ENCODE data around the gene PTPRM. TPM values are rescaled to one million over a fixed set of nuclear protein-coding genes. Genes with fewer than 3 reads are reported as not detected.

Gene PTPRM
- total RNA-seq, 1 experiment from 2014 or later = 11.1 TPM

- H3K4me1 Mint-ChIP-seq = peaks cover 19% of the 10 kb centered on the region
- no peak overlapping the region for H3K4me3 Mint-ChIP-seq
- H3K27ac Mint-ChIP-seq = no peak overlapping the region
- TF ChIP-seq USF1 (CRISPR knock-in tag; IDR thresholded peaks at IDR 0.05) (no peak), ZNF396 (CRISPR knock-in tag; IDR thresholded peaks at IDR 0.05; ENCODE audit: borderline replicate concordance) (no peak), JUN (CRISPR knock-in tag; IDR thresholded peaks at IDR 0.05) (no peak), E2F4 (CRISPR knock-in tag; IDR thresholded peaks at IDR 0.05; ENCODE audit: borderline replicate concordance, low read depth) (no peak), AR (CRISPR knock-in tag; IDR thresholded peaks at IDR 0.05) (no peak), ZNF232 (CRISPR knock-in tag; IDR thresholded peaks at IDR 0.05) (no peak), SOX15 (CRISPR knock-in tag; IDR thresholded peaks at IDR 0.05) (no peak), IRF2 (CRISPR knock-in tag; IDR thresholded peaks at IDR 0.05; ENCODE audit: borderline replicate concordance, low read depth) (no peak), ZNF121 (CRISPR knock-in tag; IDR thresholded peaks at IDR 0.05) (no peak), FOXP4 (CRISPR knock-in tag; IDR thresholded peaks at IDR 0.05) (no peak), ZNF423 (CRISPR knock-in tag; IDR thresholded peaks at IDR 0.05) (no peak), CBFB (CRISPR knock-in tag; IDR thresholded peaks at IDR 0.05; ENCODE audit: low read depth) (no peak), TCF7 (CRISPR knock-in tag; IDR thresholded peaks at IDR 0.05; ENCODE audit: low read depth) (no peak), ZNF317 (CRISPR knock-in tag; IDR thresholded peaks at IDR 0.05; ENCODE audit: borderline replicate concordance, low read depth) (no peak), MLX (CRISPR knock-in tag; IDR thresholded peaks at IDR 0.05) (no peak), GRHL2 (CRISPR knock-in tag; IDR thresholded peaks at IDR 0.05; ENCODE audit: insufficient replicate concordance, severe bottlenecking) (no peak)
- H3K9me3 Mint-ChIP-seq = peaks cover 3% of the 10 kb centered on the region; the same call in 1 of the 2 replicates
- ChIA-PET POLR2A (no interaction called here), CTCF (interaction anchor here (0.6 to 1.7 kb wide), 4 partner anchors 8 to 400 kb away, joined by 3 to 4 read pairs (median 4); no protein-coding TSS in a partner anchor)
- no peaks in the 10 kb centered on the region for H3K27me3 Mint-ChIP-seq (ENCODE audit: low read depth)
- DNase-seq (ENCODE audit: low spot score) (no peak), ATAC-seq (no peak)
- H3K36me3 Mint-ChIP-seq = 0 out of 2 replicates have a peak, but pooled peaks cover 2% of the 10 kb centered on the region
These were observed 833.7 kb downstream of the PTPRM start for GRCh38 chr18:8400825-8401224.

GRCh38 chr18:8401606-8402005 is 834.5 kb downstream of the PTPRM start:
- no peak overlapping the region for H3K4me3 Mint-ChIP-seq
- no peak for TF ChIP-seq ESRRA (CRISPR knock-in tag; IDR thresholded peaks at IDR 0.05; ENCODE audit: borderline replicate concordance)
- no peak for TF ChIP-seq SP1 (CRISPR knock-in tag; conservative IDR thresholded peaks at IDR 0.05)
- TF ChIP-seq HMGXB4 (CRISPR knock-in tag; IDR thresholded peaks at IDR 0.05) = no peak
- no peak for TF ChIP-seq USF2 (CRISPR knock-in tag; IDR thresholded peaks at IDR 0.05)
- TF ChIP-seq ATF2 (CRISPR knock-in tag; IDR thresholded peaks at IDR 0.05; ENCODE audit: borderline replicate concordance, low read depth) = no peak
- TF ChIP-seq ATF1 (CRISPR knock-in tag; IDR thresholded peaks at IDR 0.05) = no peak
- TF ChIP-seq JAZF1 (CRISPR knock-in tag; IDR thresholded peaks at IDR 0.05) = no peak
- no peak for TF ChIP-seq ATF3 (CRISPR knock-in tag; conservative IDR thresholded peaks at IDR 0.05)

More at GRCh38 chr18:8401606-8402005, 834.5 kb downstream of the PTPRM start:
- POLR2A ChIA-PET = no interaction called here
- Mint-ChIP-seq H3K4me1 (peaks cover 18% of the 10 kb centered on the region), H3K9me3 (peaks cover 3% of the 10 kb centered on the region; the same call in 1 of the 2 replicates), H3K27ac (peak overlapping the region; percentile 53; the same call in 1 of the 2 replicates), H3K27me3 (ENCODE audit: low read depth) (no peaks in the 10 kb centered on the region), H3K36me3 (0 out of 2 replicates have a peak, but pooled peaks cover 2% of the 10 kb centered on the region)
- ATAC-seq (peak; percentile 47), DNase-seq (ENCODE audit: low spot score) (no peak)
- CTCF ChIA-PET = interaction anchor here (0.7 to 1.6 kb wide), 3 partner anchors 12 to 79 kb away, joined by 3 to 4 read pairs (median 3); no protein-coding TSS in a partner anchor
